ENCODE measurements around the gene GTF2A1.

DNA sequence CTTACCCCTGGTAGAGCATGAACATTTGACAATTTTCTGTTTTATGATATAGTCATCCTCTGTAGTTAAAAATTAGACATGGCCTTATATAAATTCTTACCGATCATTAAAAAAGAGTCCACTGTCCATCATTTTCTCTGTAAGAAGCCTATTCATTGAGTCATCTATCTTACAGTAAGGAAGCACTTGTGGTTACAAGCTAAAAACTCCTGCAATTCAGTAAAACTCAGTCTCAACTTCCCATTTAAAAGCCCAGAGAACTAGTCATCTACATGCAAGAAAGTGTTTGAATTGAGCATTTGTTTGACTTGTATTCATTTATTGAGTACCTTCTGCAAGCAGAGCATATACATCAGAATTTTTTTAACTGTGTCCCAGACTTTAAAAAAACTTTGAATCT lies 63.3 kb downstream of the GTF2A1 start:
- TF ChIP-seq, protein P1, sequence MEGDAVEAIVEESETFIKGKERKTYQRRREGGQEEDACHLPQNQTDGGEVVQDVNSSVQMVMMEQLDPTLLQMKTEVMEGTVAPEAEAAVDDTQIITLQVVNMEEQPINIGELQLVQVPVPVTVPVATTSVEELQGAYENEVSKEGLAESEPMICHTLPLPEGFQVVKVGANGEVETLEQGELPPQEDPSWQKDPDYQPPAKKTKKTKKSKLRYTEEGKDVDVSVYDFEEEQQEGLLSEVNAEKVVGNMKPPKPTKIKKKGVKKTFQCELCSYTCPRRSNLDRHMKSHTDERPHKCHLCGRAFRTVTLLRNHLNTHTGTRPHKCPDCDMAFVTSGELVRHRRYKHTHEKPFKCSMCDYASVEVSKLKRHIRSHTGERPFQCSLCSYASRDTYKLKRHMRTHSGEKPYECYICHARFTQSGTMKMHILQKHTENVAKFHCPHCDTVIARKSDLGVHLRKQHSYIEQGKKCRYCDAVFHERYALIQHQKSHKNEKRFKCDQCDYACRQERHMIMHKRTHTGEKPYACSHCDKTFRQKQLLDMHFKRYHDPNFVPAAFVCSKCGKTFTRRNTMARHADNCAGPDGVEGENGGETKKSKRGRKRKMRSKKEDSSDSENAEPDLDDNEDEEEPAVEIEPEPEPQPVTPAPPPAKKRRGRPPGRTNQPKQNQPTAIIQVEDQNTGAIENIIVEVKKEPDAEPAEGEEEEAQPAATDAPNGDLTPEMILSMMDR (IDR thresholded peaks at IDR 0.05): no peak
- no peak for TF ChIP-seq POLR2A (IDR thresholded peaks at IDR 0.05)

All from transverse colon (tissue), 3 donors.